OCI-LY1 (cell line): ENCODE data around the gene HS3ST2.

Experiments
- H2AFZ ChIP-seq: fragments of 200-600 bp; sonication (generic), shearing (Covaris generic); 2 replicates; pipeline ENCODE4 v1.6.0; 2014; ENCODE audit warnings: antibody characterized with exemption, mild to moderate bottlenecking, low read length
- H3F3A ChIP-seq: fragments of 200-600 bp; sonication (generic), shearing (Covaris generic); 2 replicates; pipeline ENCODE4 v1.6.0; 2014; ENCODE audit warnings: mild to moderate bottlenecking, antibody characterized with exemption, low read length, moderate library complexity; ENCODE audit not compliant: insufficient read depth
- H3K27ac ChIP-seq: fragments of 200-600 bp; sonication (generic); 2 replicates; pipeline ENCODE4 v1.5.1; 2014; ENCODE audit warnings: low read length, mixed run types, mild to moderate bottlenecking, low read depth; ENCODE audit not compliant: poor library complexity, severe bottlenecking
- H3K27me3 ChIP-seq: fragments of 200-600 bp; sonication (generic); 2 replicates; pipeline ENCODE4 v1.6.0; 2014; ENCODE audit warnings: antibody characterized with exemption, mild to moderate bottlenecking, low read length, moderate library complexity; ENCODE audit not compliant: insufficient read depth
- H3K36me3 ChIP-seq: fragments of 200-600 bp; sonication (generic); 2 replicates; pipeline ENCODE4 v1.6.1; 2014; ENCODE audit warnings: mild to moderate bottlenecking, antibody characterized with exemption, low read length, moderate library complexity, mixed read lengths; ENCODE audit not compliant: insufficient read depth
- H3K4me1 ChIP-seq: fragments of 200-600 bp; sonication (generic); 2 replicates; pipeline ENCODE4 v1.5.1; 2014; ENCODE audit warnings: mild to moderate bottlenecking, low read length, moderate library complexity; ENCODE audit not compliant: insufficient read depth, severe bottlenecking
- H3K4me2 ChIP-seq: fragments of 200-600 bp; sonication (generic), shearing (Covaris generic); 2 replicates; pipeline ENCODE4 v1.6.1; 2014; ENCODE audit warnings: low read length
- H3K4me3 ChIP-seq: fragments of 200-600 bp; sonication (generic); 2 replicates; pipeline ENCODE4 v1.5.1; 2014; ENCODE audit warnings: low read length, low read depth, mild to moderate bottlenecking, mixed read lengths; ENCODE audit not compliant: poor library complexity, severe bottlenecking
- H3K79me2 ChIP-seq: fragments of 200-600 bp; shearing (Covaris generic); 2 replicates; pipeline ENCODE4 v1.6.1; 2016; ENCODE audit warnings: mixed run types, low read length, mixed read lengths; ENCODE audit not compliant: insufficient read depth
- H3K9ac ChIP-seq: fragments of 200-600 bp; sonication (generic), shearing (Covaris generic); 2 replicates; pipeline ENCODE4 v1.6.1; 2014; ENCODE audit warnings: mild to moderate bottlenecking, low read length, mixed read lengths
- H3K9me2 ChIP-seq: fragments of 200-600 bp; sonication (generic), shearing (Covaris generic); 2 replicates; pipeline ENCODE4 v1.6.1; 2014; ENCODE audit warnings: low read depth, mild to moderate bottlenecking, low read length, mixed read lengths
- H3K9me3 ChIP-seq: fragments of 200-600 bp; shearing (Covaris generic); 2 replicates; pipeline ENCODE4 v1.6.1; 2014; ENCODE audit warnings: low read length, mixed read lengths
- H4K20me1 ChIP-seq: fragments of 200-600 bp; sonication (generic), shearing (Covaris generic); 2 replicates; pipeline ENCODE4 v1.6.0; 2016; ENCODE audit warnings: mild to moderate bottlenecking, low read length; ENCODE audit not compliant: insufficient read depth
- CTCF ChIP-seq: fragments of 200-600 bp; sonication (generic), shearing (Covaris generic); IDR thresholded peaks from 2 replicates; pipeline ENCODE4 v1.5.1; 2017; ENCODE audit warnings: mild to moderate bottlenecking, antibody characterized with exemption, low read length, moderate library complexity, mixed read lengths
- EZH2 ChIP-seq: fragments of 200-600 bp; sonication (generic), shearing (Covaris generic); IDR thresholded peaks from 2 replicates; pipeline ENCODE4 v1.8.0; 2017; ENCODE audit warnings: borderline replicate concordance, mixed run types, mild to moderate bottlenecking, antibody characterized with exemption, low read length, moderate library complexity, mixed read lengths

The HS3ST2 gene

DNA sequence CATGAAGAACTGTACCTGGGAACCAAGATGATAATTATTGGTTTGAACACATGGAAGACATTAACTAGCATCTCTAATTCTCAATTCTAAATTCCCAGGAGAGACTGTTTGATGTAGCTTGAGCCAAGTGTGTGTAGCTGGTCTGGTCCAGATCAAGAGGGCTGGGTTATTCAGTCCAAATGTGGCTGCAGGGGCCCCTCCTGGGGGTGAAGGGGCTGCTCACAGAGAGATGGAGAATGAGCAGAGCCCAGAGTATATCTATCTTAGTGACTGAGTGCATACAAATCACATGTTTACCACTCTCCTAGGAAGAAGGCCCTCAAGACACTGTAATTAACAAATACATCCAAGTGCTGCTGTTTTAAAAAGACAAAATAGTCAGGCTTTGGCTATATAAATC, 50.4 kb downstream of the HS3ST2 start:
- no peak overlapping the region for H3K9ac ChIP-seq
- TF ChIP-seq EZH2 (no peak), CTCF (no peak)
- H3K4me1 ChIP-seq, result no peaks in the 10 kb centered on the region
- no peaks in the 10 kb centered on the region for H3F3A ChIP-seq
- no peaks in the 10 kb centered on the region for H3K9me3 ChIP-seq
- H2AFZ ChIP-seq, result no peak overlapping the region
- H4K20me1 ChIP-seq, result no peaks in the 10 kb centered on the region
- no peak overlapping the region for H3K4me2 ChIP-seq
- no peaks in the 10 kb centered on the region for H3K79me2 ChIP-seq
- H3K27me3 ChIP-seq, result no peaks in the 10 kb centered on the region
- no peaks in the 10 kb centered on the region for H3K9me2 ChIP-seq
- no peak overlapping the region for H3K4me3 ChIP-seq
- H3K36me3 ChIP-seq, result no peaks in the 10 kb centered on the region
- H3K27ac ChIP-seq, result no peak overlapping the region

DNA sequence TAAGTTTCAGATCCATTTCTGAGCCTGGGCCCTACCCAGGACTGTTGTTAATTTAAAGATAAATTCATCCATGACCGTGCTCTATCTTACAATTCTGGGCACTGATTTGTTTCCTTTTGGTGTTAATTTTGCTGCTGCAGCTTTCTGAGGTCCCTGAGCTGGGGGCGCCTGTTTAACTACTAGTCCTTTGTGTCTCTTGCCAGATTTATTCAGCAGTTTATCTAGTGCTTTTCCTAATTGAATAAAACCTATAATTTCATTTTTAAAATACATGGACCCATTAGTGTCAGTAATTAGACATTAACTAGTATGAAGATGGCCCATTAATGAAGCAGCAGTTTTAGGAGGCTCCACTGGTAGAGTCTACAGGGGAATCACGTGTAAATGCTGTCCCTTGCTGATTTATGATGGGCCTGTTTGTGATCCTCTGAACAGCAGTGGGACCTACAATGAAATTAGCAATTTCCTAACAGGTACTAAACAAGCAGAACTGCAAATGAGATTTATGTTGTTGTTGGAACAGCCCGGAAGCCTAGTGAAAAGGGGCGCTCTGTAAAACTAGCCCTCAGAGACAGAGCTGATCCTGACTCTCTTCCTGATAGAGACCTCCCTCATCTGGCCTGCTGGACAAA, 54.7 kb downstream of the HS3ST2 start:
- H3K4me3 ChIP-seq, result no peak overlapping the region
- no peaks in the 10 kb centered on the region for H3F3A ChIP-seq
- no peaks in the 10 kb centered on the region for H3K4me1 ChIP-seq
- no peak overlapping the region for H3K4me2 ChIP-seq
- no peaks in the 10 kb centered on the region for H3K36me3 ChIP-seq
- H3K27me3 ChIP-seq, result no peaks in the 10 kb centered on the region
- no peak overlapping the region for H3K27ac ChIP-seq
- TF ChIP-seq CTCF (no peak), EZH2 (no peak)
- no peaks in the 10 kb centered on the region for H3K9me3 ChIP-seq
- no peaks in the 10 kb centered on the region for H4K20me1 ChIP-seq
- no peaks in the 10 kb centered on the region for H3K9me2 ChIP-seq
- H3K9ac ChIP-seq, result no peak overlapping the region
- H3K79me2 ChIP-seq, result no peaks in the 10 kb centered on the region
- H2AFZ ChIP-seq, result no peak overlapping the region

GRCh38 chr16:22871861-22872260, 57.9 kb downstream of the HS3ST2 start:
- H2AFZ ChIP-seq, result no peak overlapping the region
- H3K4me1 ChIP-seq, result no peaks in the 10 kb centered on the region
- no peaks in the 10 kb centered on the region for H3F3A ChIP-seq
- H3K4me2 ChIP-seq, result no peak overlapping the region
- H3K9ac ChIP-seq, result no peak overlapping the region
- H3K27me3 ChIP-seq, result no peaks in the 10 kb centered on the region
- H3K27ac ChIP-seq, result no peak overlapping the region
- no peaks in the 10 kb centered on the region for H3K9me2 ChIP-seq
- no peaks in the 10 kb centered on the region for H3K79me2 ChIP-seq
- H3K36me3 ChIP-seq, result no peaks in the 10 kb centered on the region
- TF ChIP-seq EZH2 (no peak), CTCF (no peak)
- H3K9me3 ChIP-seq, result no peaks in the 10 kb centered on the region
- no peak overlapping the region for H3K4me3 ChIP-seq
- H4K20me1 ChIP-seq, result no peaks in the 10 kb centered on the region
